GM23338 (cell line): ENCODE measurements around the gene MPRIP. TPM values are rescaled to one million over a fixed set of nuclear protein-coding genes. Genes with fewer than 3 reads are reported as not detected.
A peak's percentile ranks its signal among the peaks of the same experiment; 100 is the strongest.

ENCODE experiments used
- ATAC-seq: fragments of 200-7000 bp; cut with Tn5 transposase; 3 replicates; pipeline ENCODE4 v1.9.1; 2020
- DNase-seq: peaks from one replicate; pipeline ENCODE4 v3.0.0-alpha.2; 2015; ENCODE audit warnings: low spot score
- H2AFZ ChIP-seq: fragments of 200-600 bp; sonication (generic); 2 replicates; pipeline ENCODE4 v1.8.0; 2016; ENCODE audit warnings: antibody characterized with exemption, mild to moderate bottlenecking, moderate library complexity
- H3F3A ChIP-seq: fragments of 200-600 bp; sonication (generic); replicated peaks from 2 replicates; pipeline ENCODE4 v1.8.0; 2017; ENCODE audit warnings: antibody characterized with exemption, mixed run types, low read depth
- H3K27ac ChIP-seq: fragments of 200-600 bp; sonication (generic); 2 replicates; pipeline ENCODE4 v1.6.1; 2016; ENCODE audit warnings: low read depth
- H3K27me3 ChIP-seq: fragments of 200-600 bp; sonication (generic); 2 replicates; pipeline ENCODE4 v1.8.0; 2016; ENCODE audit warnings: mild to moderate bottlenecking, mixed run types, moderate library complexity; ENCODE audit not compliant: insufficient read depth
- H3K36me3 ChIP-seq: fragments of 200-600 bp; sonication (generic); 2 replicates; pipeline ENCODE4 v1.8.0; 2016; ENCODE audit warnings: mild to moderate bottlenecking; ENCODE audit not compliant: insufficient read depth
- H3K4me1 ChIP-seq: fragments of 200-600 bp; sonication (generic); 2 replicates; pipeline ENCODE4 v1.8.0; 2016; ENCODE audit warnings: mild to moderate bottlenecking, moderate library complexity; ENCODE audit not compliant: insufficient read depth
- H3K4me2 ChIP-seq: fragments of 200-600 bp; sonication (generic); 2 replicates; pipeline ENCODE4 v1.7.1; 2017; ENCODE audit warnings: mixed run types
- H3K4me3 ChIP-seq: fragments of 200-600 bp; sonication (generic); 2 replicates; pipeline ENCODE4 v1.6.1; 2016; ENCODE audit warnings: mixed run types
- H3K79me2 ChIP-seq: fragments of 200-600 bp; sonication (generic); replicated peaks from 2 replicates; pipeline ENCODE4 v1.8.0; 2017; ENCODE audit warnings: mild to moderate bottlenecking; ENCODE audit not compliant: insufficient read depth
- H3K9me2 ChIP-seq: fragments of 200-600 bp; sonication (generic); 2 replicates; pipeline ENCODE4 v1.8.0; 2017; ENCODE audit not compliant: insufficient read depth
- H4K20me1 ChIP-seq: fragments of 200-600 bp; sonication (generic); replicated peaks from 2 replicates; pipeline ENCODE4 v1.8.0; 2017; ENCODE audit warnings: mild to moderate bottlenecking; ENCODE audit not compliant: insufficient read depth
- H3K27ac Mint-ChIP-seq: 2 replicates; pipeline ENCODE4 v1.8.0; 2020; ENCODE audit warnings: inconsistent platforms, mild to moderate bottlenecking, moderate library complexity, mixed read lengths
- H3K27me3 Mint-ChIP-seq: 3 replicates; pipeline ENCODE4 v1.8.0; 2022; ENCODE audit warnings: low read depth, mild to moderate bottlenecking, moderate library complexity, mixed read lengths, inconsistent platforms; ENCODE audit not compliant: insufficient read depth, poor library complexity
- H3K36me3 Mint-ChIP-seq: 3 replicates; pipeline ENCODE4 v1.8.0; 2021; ENCODE audit warnings: low read depth, mild to moderate bottlenecking, inconsistent platforms, moderate library complexity, mixed read lengths
- H3K4me1 Mint-ChIP-seq: 3 replicates; pipeline ENCODE4 v1.8.0; 2020; ENCODE audit warnings: mild to moderate bottlenecking, inconsistent platforms, mixed read lengths
- H3K4me3 Mint-ChIP-seq: 3 replicates; pipeline ENCODE4 v1.8.0; 2021; ENCODE audit warnings: moderate library complexity, mild to moderate bottlenecking, inconsistent platforms, mixed read lengths
- H3K9me3 Mint-ChIP-seq: 3 replicates; pipeline ENCODE4 v1.8.0; 2020; ENCODE audit warnings: moderate library complexity, mild to moderate bottlenecking, inconsistent platforms, mixed read lengths
- CREB1 ChIP-seq: fragments of 250-450 bp; sonication (Bioruptor Pico); IDR thresholded peaks from 2 replicates; pipeline ENCODE4 v1.5.0; 2020; ENCODE audit warnings: low read depth, mild to moderate bottlenecking, moderate library complexity
- CTCF ChIP-seq, 2 experiments: fragments of 200-600 bp in 1 of 2; sonication (generic) in 1 of 2; conservative IDR thresholded peaks; 2 replicates each; pipeline versions ENCODE4 v1.5.1 to v1.6.1; 2016 to 2017; ENCODE audit warnings: antibody characterized with exemption in 2 of 2, low read depth in 2 of 2, mild to moderate bottlenecking in 2 of 2, moderate library complexity in 1 of 2
- ETS1 ChIP-seq: IDR thresholded peaks from 2 replicates; pipeline ENCODE4 v1.6.1; 2016; ENCODE audit warnings: antibody characterized with exemption
- EZH2 ChIP-seq: fragments of 200-600 bp; sonication (generic); IDR thresholded peaks from one replicate; pipeline ENCODE4 v1.8.0; 2017; ENCODE audit warnings: antibody characterized with exemption, mild to moderate bottlenecking, low read depth; ENCODE audit not compliant: unreplicated experiment
- EZH2phosphoT487 ChIP-seq: fragments of 200-600 bp; sonication (generic); IDR thresholded peaks from one replicate; pipeline ENCODE4 v1.8.1; 2018; ENCODE audit warnings: antibody characterized with exemption; ENCODE audit not compliant: unreplicated experiment
- JUNB ChIP-seq: IDR thresholded peaks from one replicate; pipeline ENCODE4 v1.6.1; 2016; ENCODE audit warnings: antibody characterized with exemption; ENCODE audit not compliant: unreplicated experiment
- NANOG ChIP-seq: IDR thresholded peaks from 2 replicates; pipeline ENCODE4 v1.6.1; 2016; ENCODE audit warnings: antibody characterized with exemption, borderline replicate concordance
- POLR2AphosphoS5 ChIP-seq: IDR thresholded peaks from 2 replicates; pipeline ENCODE4 v1.6.1; 2016; ENCODE audit warnings: antibody characterized with exemption, low read depth
- STAT1 ChIP-seq: IDR thresholded peaks from one replicate; pipeline ENCODE4 v1.6.1; 2016; ENCODE audit warnings: antibody characterized with exemption; ENCODE audit not compliant: unreplicated experiment
- ZNF114 ChIP-seq: fragments of 250-450 bp; sonication (Bioruptor Pico); IDR thresholded peaks from 2 replicates; pipeline ENCODE4 v1.5.0; 2020; ENCODE audit warnings: mild to moderate bottlenecking, moderate library complexity
- ZNF331 ChIP-seq: fragments of 250-450 bp; sonication (Bioruptor Pico); IDR thresholded peaks from 2 replicates; pipeline ENCODE4 v1.5.0; 2020; ENCODE audit warnings: low read depth, mild to moderate bottlenecking, moderate library complexity
- ZNF462 ChIP-seq: fragments of 250-450 bp; sonication (Bioruptor Pico); IDR thresholded peaks from 2 replicates; pipeline ENCODE4 v1.5.0; 2020; ENCODE audit warnings: mild to moderate bottlenecking, moderate library complexity
- polyA plus RNA-seq: library from polyadenylated mRNA; unstranded; fragments of >200 nt; fragmentation: Nextera tagmentation; extraction: Ambion mirVana; gene quantifications from 2 replicates; pipeline ENCODE4 v1.2.1, GENCODE V29; 2016
- total RNA-seq: library from RNA; depleted of rRNA; stranded (reverse); fragments of >200 nt; shearing (Covaris generic); gene quantifications from 2 replicates; pipeline ENCODE4 v1.2.3, GENCODE V29; 2014

MPRIP gene
- total and polyA plus RNA-seq, 2 experiments from 2014 or later = 39.3 to 113 TPM

- Histone ChIP-seq H3K27ac (no peak overlapping the region), H3K4me2 (no peak overlapping the region), H3K9me2 (no peaks in the 10 kb centered on the region), H2AFZ (no peak overlapping the region), H3K4me3 (no peak overlapping the region), H3K36me3 (no peaks in the 10 kb centered on the region; the same call in 1 of the 2 replicates), H3K79me2 (peaks cover 86% of the 10 kb centered on the region), H3K27me3 (no peaks in the 10 kb centered on the region), H3K4me1 (no peaks in the 10 kb centered on the region), H3F3A (no peaks in the 10 kb centered on the region), H4K20me1 (peaks cover 13% of the 10 kb centered on the region; the same call in 1 of the 2 replicates)
- Mint-ChIP-seq H3K4me1 (peaks cover 10% of the 10 kb centered on the region), H3K4me3 (no peak overlapping the region), H3K27me3 (peaks cover 5% of the 10 kb centered on the region), H3K27ac (no peak overlapping the region), H3K9me3 (no peaks in the 10 kb centered on the region), H3K36me3 (no peaks in the 10 kb centered on the region)
- TF ChIP-seq JUNB = no peak
- TF ChIP-seq POLR2AphosphoS5 = no peak
- DNase-seq = no peak
- ATAC-seq = no peak
These were observed 18.0 kb downstream of the MPRIP start for GRCh38 chr17:17060001-17060922.

GRCh38 chr17:17060930-17061329, 18.7 kb downstream of the MPRIP start:
- DNase-seq (no peak), ATAC-seq (no peak)
- Mint-ChIP-seq H3K36me3 (no peaks in the 10 kb centered on the region), H3K9me3 (no peaks in the 10 kb centered on the region), H3K27me3 (no peaks in the 10 kb centered on the region), H3K4me1 (peaks cover 4% of the 10 kb centered on the region), H3K27ac (0 out of 2 replicates have a peak overlapping the region, but pooled peaks have one; percentile 7), H3K4me3 (no peak overlapping the region)
- Histone ChIP-seq H3F3A (no peaks in the 10 kb centered on the region), H3K4me1 (no peaks in the 10 kb centered on the region), H3K4me3 (no peak overlapping the region), H4K20me1 (peaks cover 16% of the 10 kb centered on the region; the same call in 1 of the 2 replicates), H3K9me2 (no peaks in the 10 kb centered on the region), H3K79me2 (peaks cover 86% of the 10 kb centered on the region), H2AFZ (no peak overlapping the region), H3K27me3 (no peaks in the 10 kb centered on the region), H3K27ac (no peak overlapping the region), H3K4me2 (no peak overlapping the region), H3K36me3 (no peaks in the 10 kb centered on the region; the same call in 1 of the 2 replicates)
- TF ChIP-seq STAT1 (no peak), ZNF462 (CRISPR knock-in tag) (no peak), CREB1 (CRISPR knock-in tag) (no peak), CTCF (conservative IDR thresholded peaks at IDR 0.05; ENCODE audit: low read depth in 2 of 2) (no peak), JUNB (no peak), NANOG (no peak), EZH2phosphoT487 (no peak), ZNF114 (CRISPR knock-in tag) (no peak), ETS1 (no peak), EZH2 (no peak), ZNF331 (CRISPR knock-in tag) (no peak)
